ENCODE measurements around the gene OSBPL5.

Gene OSBPL5

GRCh38 chr11:3149852-3150188 is 15.3 kb downstream of the OSBPL5 start:
- DNase-seq (ENCODE audit: low read depth in 2 of 2), result no peak

GRCh38 chr11:3148990-3149851 is 15.9 kb downstream of the OSBPL5 start:
- no peak for DNase-seq (ENCODE audit: low read depth in 2 of 2)

- DNase-seq (ENCODE audit: low read depth in 2 of 2), result no peak
These were observed 16.7 kb downstream of the OSBPL5 start for GRCh38 chr11:3148255-3148989.

- no peak for DNase-seq (ENCODE audit: low read depth in 2 of 2)
These were observed 17.5 kb downstream of the OSBPL5 start for GRCh38 chr11:3147626-3148025.

GRCh38 chr11:3147257-3147619 is 17.9 kb downstream of the OSBPL5 start:
- DNase-seq (ENCODE audit: low read depth in 2 of 2), result no peak

- no peak for DNase-seq (ENCODE audit: low read depth in 2 of 2)
These were observed 18.4 kb downstream of the OSBPL5 start for GRCh38 chr11:3146612-3147256.

GRCh38 chr11:3145206-3145520 is 19.9 kb downstream of the OSBPL5 start:
- DNase-seq (ENCODE audit: low read depth in 2 of 2), result no peak

GRCh38 chr11:3144296-3145205 is 20.6 kb downstream of the OSBPL5 start:
- no peak for DNase-seq (ENCODE audit: low read depth in 2 of 2)

GRCh38 chr11:3143136-3143880 is 21.8 kb downstream of the OSBPL5 start:
- no peak for DNase-seq (ENCODE audit: low read depth in 2 of 2)

GRCh38 chr11:3140291-3140603 is 24.9 kb downstream of the OSBPL5 start:
- DNase-seq (ENCODE audit: low read depth in 2 of 2), result no peak

- no peak for DNase-seq (ENCODE audit: low read depth in 2 of 2)
These were observed 25.4 kb downstream of the OSBPL5 start for GRCh38 chr11:3139481-3140290.

GRCh38 chr11:3139086-3139440 is 26.0 kb downstream of the OSBPL5 start:
- no peak for DNase-seq (ENCODE audit: low read depth in 2 of 2)

- no peak for DNase-seq (ENCODE audit: low read depth in 2 of 2)
These were observed 26.7 kb downstream of the OSBPL5 start for GRCh38 chr11:3138178-3139085.

- no peak for DNase-seq (ENCODE audit: low read depth in 2 of 2)
These were observed 27.5 kb downstream of the OSBPL5 start for GRCh38 chr11:3137486-3138177.

- no peak for DNase-seq (ENCODE audit: low read depth in 2 of 2)
These were observed 28.3 kb downstream of the OSBPL5 start for GRCh38 chr11:3136546-3137455.

- no peak for DNase-seq (ENCODE audit: low read depth in 2 of 2)
These were observed 29.3 kb downstream of the OSBPL5 start for GRCh38 chr11:3135481-3136440.

Data from fibroblast of skin of left quadriceps (primary cell).